ENCODE measurements around the gene JAG1. TPM values are rescaled to one million over a fixed set of nuclear protein-coding genes. Genes with fewer than 3 reads are reported as not detected.
A peak's percentile ranks its signal among the peaks of the same experiment; 100 is the strongest.
"Not testable (repeated sequence)": the region's sequence is repeated elsewhere in the genome, so short reads cannot be mapped to it uniquely, and the experiment has no call there.

Gene JAG1
- total RNA-seq, 1 experiment from 2014 or later, result 176 TPM

DNA sequence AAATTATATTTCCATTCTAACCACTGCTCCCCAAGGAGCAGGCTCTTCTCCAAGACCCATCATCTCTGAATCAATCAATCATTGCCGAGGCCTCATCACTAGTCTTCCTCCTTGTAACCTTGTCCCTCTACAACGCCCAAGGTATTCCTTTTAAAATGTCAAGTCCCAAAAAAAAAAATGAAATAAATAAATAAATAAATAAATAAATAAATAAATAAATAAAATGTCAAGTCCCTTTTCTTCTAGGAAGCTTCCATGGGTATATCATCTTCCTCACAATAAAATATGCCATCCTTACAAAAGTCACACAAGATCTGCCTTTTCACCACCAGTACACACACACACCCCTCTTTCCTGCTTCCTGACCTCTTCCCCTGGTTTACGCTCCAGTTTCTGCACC is 57.6 kb downstream of the JAG1 start:
- H3K9ac ChIP-seq (ENCODE audit: low read length), result no peak overlapping the region
- H3K9me3 ChIP-seq (ENCODE audit: low read length), result no peaks in the 10 kb centered on the region
- H3K27me3 ChIP-seq (ENCODE audit: low read length), result no peaks in the 10 kb centered on the region
- H3K9me2 ChIP-seq (replicated peaks; ENCODE audit: low read length), result no peaks in the 10 kb centered on the region
- intact Hi-C loops (cut with micrococcal nuclease), result no loop called here
- H3F3A ChIP-seq (ENCODE audit: low read length, unreplicated experiment), result no peaks in the 10 kb centered on the region
- H2AFZ ChIP-seq (ENCODE audit: low read length), result no peak overlapping the region
- no peaks in the 10 kb centered on the region for H4K20me1 ChIP-seq (ENCODE audit: low read length)
- H3K4me2 ChIP-seq (ENCODE audit: low read length), result no peak overlapping the region
- H3K4me1 ChIP-seq (ENCODE audit: insufficient read depth, low read length), result peaks cover 14% of the 10 kb centered on the region
- no peaks in the 10 kb centered on the region for H3K36me3 ChIP-seq (ENCODE audit: low read depth, low read length)
- no peaks in the 10 kb centered on the region for H3K79me2 ChIP-seq (ENCODE audit: low read length)
- DNase-seq, result no peak
- H3K27ac ChIP-seq (ENCODE audit: low read length), result no peak overlapping the region
- ChIA-PET CTCF (no interaction called here), POLR2A (ENCODE audit: unreplicated experiment) (no interaction called here)
- ATAC-seq, result no peak
- TF ChIP-seq, protein P1, sequence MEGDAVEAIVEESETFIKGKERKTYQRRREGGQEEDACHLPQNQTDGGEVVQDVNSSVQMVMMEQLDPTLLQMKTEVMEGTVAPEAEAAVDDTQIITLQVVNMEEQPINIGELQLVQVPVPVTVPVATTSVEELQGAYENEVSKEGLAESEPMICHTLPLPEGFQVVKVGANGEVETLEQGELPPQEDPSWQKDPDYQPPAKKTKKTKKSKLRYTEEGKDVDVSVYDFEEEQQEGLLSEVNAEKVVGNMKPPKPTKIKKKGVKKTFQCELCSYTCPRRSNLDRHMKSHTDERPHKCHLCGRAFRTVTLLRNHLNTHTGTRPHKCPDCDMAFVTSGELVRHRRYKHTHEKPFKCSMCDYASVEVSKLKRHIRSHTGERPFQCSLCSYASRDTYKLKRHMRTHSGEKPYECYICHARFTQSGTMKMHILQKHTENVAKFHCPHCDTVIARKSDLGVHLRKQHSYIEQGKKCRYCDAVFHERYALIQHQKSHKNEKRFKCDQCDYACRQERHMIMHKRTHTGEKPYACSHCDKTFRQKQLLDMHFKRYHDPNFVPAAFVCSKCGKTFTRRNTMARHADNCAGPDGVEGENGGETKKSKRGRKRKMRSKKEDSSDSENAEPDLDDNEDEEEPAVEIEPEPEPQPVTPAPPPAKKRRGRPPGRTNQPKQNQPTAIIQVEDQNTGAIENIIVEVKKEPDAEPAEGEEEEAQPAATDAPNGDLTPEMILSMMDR (conservative IDR thresholded peaks at IDR 0.05; ENCODE audit: low read depth, low read length), result no peak
- TF ChIP-seq EZH2 (IDR thresholded peaks at IDR 0.05; ENCODE audit: low read length, unreplicated experiment), result no peak
- no peak for TF ChIP-seq EZH2phosphoT487 (IDR thresholded peaks at IDR 0.05; ENCODE audit: borderline replicate concordance, low read length)
- H3K4me3 ChIP-seq (ENCODE audit: low read length), result no peak overlapping the region
- no TSS peak for BruUV-seq (replicated peaks)

DNA sequence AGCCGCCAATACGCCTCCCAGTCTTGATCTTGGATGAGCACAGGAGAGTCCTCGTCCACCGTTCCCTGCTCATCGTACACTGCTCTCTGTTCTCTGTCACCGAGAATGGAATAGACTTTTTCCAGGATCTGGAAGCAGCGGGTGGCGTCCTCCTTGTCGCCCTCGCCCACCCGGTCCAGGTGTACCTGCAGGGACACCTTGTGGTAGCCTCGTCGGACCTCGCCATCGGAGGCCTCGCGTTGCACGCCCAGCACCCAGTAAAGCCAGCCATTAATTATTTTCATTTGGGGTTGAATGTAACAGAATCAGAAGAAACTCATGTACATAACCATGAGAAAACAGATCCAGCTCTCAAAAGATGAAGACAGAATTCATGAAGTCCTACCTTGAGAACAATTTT is 59.9 kb downstream of the JAG1 start:
- no TSS peak for BruUV-seq (replicated peaks)
- H3K79me2 ChIP-seq (ENCODE audit: low read length), result no peaks in the 10 kb centered on the region
- ChIA-PET POLR2A (ENCODE audit: unreplicated experiment) (no interaction called here), CTCF (interaction anchor here (0.5 kb wide), 1 partner anchor 654 kb away, joined by 6 read pairs; no protein-coding TSS in a partner anchor)
- no peak overlapping the region for H2AFZ ChIP-seq (ENCODE audit: low read length)
- H3K27me3 ChIP-seq (ENCODE audit: low read length), result no peaks in the 10 kb centered on the region
- H4K20me1 ChIP-seq (ENCODE audit: low read length), result no peaks in the 10 kb centered on the region
- intact Hi-C loops (cut with micrococcal nuclease), result no loop called here
- H3K4me1 ChIP-seq (ENCODE audit: insufficient read depth, low read length), result peaks cover 8% of the 10 kb centered on the region; the same call in 1 of the 2 replicates
- H3K36me3 ChIP-seq (ENCODE audit: low read depth, low read length), result no peaks in the 10 kb centered on the region
- no peaks in the 10 kb centered on the region for H3K9me3 ChIP-seq (ENCODE audit: low read length)
- TF ChIP-seq, protein P1 (conservative IDR thresholded peaks at IDR 0.05; ENCODE audit: low read depth, low read length), result no peak
- TF ChIP-seq EZH2phosphoT487 (IDR thresholded peaks at IDR 0.05; ENCODE audit: borderline replicate concordance, low read length), result no peak
- TF ChIP-seq EZH2 (IDR thresholded peaks at IDR 0.05; ENCODE audit: low read length, unreplicated experiment), result no peak
- no peak overlapping the region for H3K4me2 ChIP-seq (ENCODE audit: low read length)
- DNase-seq (no peak), ATAC-seq (no peak)
- no peak overlapping the region for H3K9ac ChIP-seq (ENCODE audit: low read length)
- H3K27ac ChIP-seq (ENCODE audit: low read length), result no peak overlapping the region
- no peaks in the 10 kb centered on the region for H3F3A ChIP-seq (ENCODE audit: low read length, unreplicated experiment)
- no peak overlapping the region for H3K4me3 ChIP-seq (ENCODE audit: low read length)
- no peaks in the 10 kb centered on the region for H3K9me2 ChIP-seq (replicated peaks; ENCODE audit: low read length)

DNA sequence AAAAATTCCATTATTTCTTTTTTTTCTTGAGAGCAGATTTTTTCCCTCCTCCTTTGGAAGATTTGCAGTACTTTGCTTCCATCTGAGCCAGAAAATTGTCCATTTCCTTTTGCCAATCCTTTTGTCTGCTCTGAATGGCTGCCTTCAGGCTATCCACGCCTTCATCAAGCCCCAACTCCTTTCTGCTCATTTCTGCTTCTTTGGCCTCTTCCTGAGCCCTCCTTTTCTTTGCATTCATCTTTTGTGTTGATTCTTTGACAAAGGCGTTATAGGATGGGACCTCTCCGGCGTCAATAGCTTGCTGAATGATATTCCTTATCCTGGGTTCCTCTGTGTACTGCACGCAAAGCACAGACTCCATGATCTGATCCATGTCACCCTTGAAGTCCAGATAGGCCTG is 60.4 kb downstream of the JAG1 start:
- intact Hi-C loops (cut with micrococcal nuclease); H3K9me2 ChIP-seq (replicated peaks; ENCODE audit: low read length); CTCF ChIA-PET: not testable (repeated sequence)

More for the DNA sequence above, 60.4 kb downstream of the JAG1 start:
- H2AFZ ChIP-seq (ENCODE audit: low read length); H3K4me2 ChIP-seq (ENCODE audit: low read length); H3K36me3 ChIP-seq (ENCODE audit: low read depth, low read length); H3K79me2 ChIP-seq (ENCODE audit: low read length); H3K27ac ChIP-seq (ENCODE audit: low read length); H3F3A ChIP-seq (ENCODE audit: low read length, unreplicated experiment); H3K4me3 ChIP-seq (ENCODE audit: low read length); DNase-seq; POLR2A ChIA-PET (ENCODE audit: unreplicated experiment); H3K9ac ChIP-seq (ENCODE audit: low read length); H4K20me1 ChIP-seq (ENCODE audit: low read length); H3K9me3 ChIP-seq (ENCODE audit: low read length); BruUV-seq (replicated peaks); H3K4me1 ChIP-seq (ENCODE audit: insufficient read depth, low read length); H3K27me3 ChIP-seq (ENCODE audit: low read length): not testable (repeated sequence)
- 0 out of 2 replicates have a peak, but pooled peaks have one; percentile 31 for ATAC-seq

Measured in PC-3 (cell line).